Endothelial cell (in vitro differentiated cells): Measurements from ENCODE around the gene SEC16B. TPM values are rescaled to one million over a fixed set of nuclear protein-coding genes. Genes with fewer than 3 reads are reported as not detected.

ENCODE experiments used
- DNase-seq: peaks from one replicate; pipeline ENCODE4 v3.0.0; 2021; ENCODE audit warnings: low spot score
- H3K27ac Mint-ChIP-seq: one replicate; pipeline ENCODE4 v1.8.0; 2021; ENCODE audit warnings: mixed read lengths, inconsistent platforms; ENCODE audit not compliant: unreplicated experiment
- H3K27me3 Mint-ChIP-seq: one replicate; pipeline ENCODE4 v1.8.0; 2021; ENCODE audit warnings: mild to moderate bottlenecking, moderate library complexity, mixed read lengths, inconsistent platforms; ENCODE audit not compliant: unreplicated experiment
- H3K36me3 Mint-ChIP-seq: one replicate; pipeline ENCODE4 v1.8.0; 2021; ENCODE audit warnings: mild to moderate bottlenecking, low read depth, mixed read lengths, inconsistent platforms; ENCODE audit not compliant: unreplicated experiment
- H3K4me1 Mint-ChIP-seq: one replicate; pipeline ENCODE4 v1.8.0; 2021; ENCODE audit warnings: mild to moderate bottlenecking, mixed read lengths, inconsistent platforms; ENCODE audit not compliant: unreplicated experiment
- H3K4me3 Mint-ChIP-seq: one replicate; pipeline ENCODE4 v1.8.0; 2021; ENCODE audit warnings: mild to moderate bottlenecking, mixed read lengths, inconsistent platforms; ENCODE audit not compliant: unreplicated experiment
- H3K9me3 Mint-ChIP-seq: one replicate; pipeline ENCODE4 v1.8.0; 2021; ENCODE audit warnings: mixed read lengths, inconsistent platforms; ENCODE audit not compliant: unreplicated experiment
- CTCF ChIP-seq: fragments of 200-600 bp; sonication (generic); IDR thresholded peaks from one replicate; pipeline ENCODE4 v1.5.0; 2021; ENCODE audit warnings: antibody characterized with exemption; ENCODE audit not compliant: unreplicated experiment
- total RNA-seq: library from RNA; stranded (reverse); fragmentation: NEBNext Ultra II Directional; extraction: Animal tissue kit (Norgen Biotek cat#: 25700); gene quantifications from one replicate; pipeline ENCODE4 v1.2.1, GENCODE V29; 2021; ENCODE audit not compliant: unreplicated experiment

SEC16B gene
- total RNA-seq, 1 donor from 2014 or later, result 0.49 TPM

GRCh38 chr1:177969109-177969508 is 749 bp downstream of the SEC16B start:
- H3K4me3 Mint-ChIP-seq, result no peak overlapping the region
- no peak for DNase-seq
- H3K9me3 Mint-ChIP-seq, result no peaks in the 10 kb centered on the region
- no peak for TF ChIP-seq CTCF
- no peaks in the 10 kb centered on the region for H3K36me3 Mint-ChIP-seq
- H3K4me1 Mint-ChIP-seq, result no peaks in the 10 kb centered on the region
- peaks cover 2% of the 10 kb centered on the region for H3K27me3 Mint-ChIP-seq
- H3K27ac Mint-ChIP-seq, result no peak overlapping the region

- peaks cover 2% of the 10 kb centered on the region for H3K27me3 Mint-ChIP-seq
- no peak overlapping the region for H3K4me3 Mint-ChIP-seq
Observed at GRCh38 chr1:177966199-177966598, 3.7 kb downstream of the SEC16B start.

GRCh38 chr1:177965293-177965692 is 4.6 kb downstream of the SEC16B start:
- peaks cover 2% of the 10 kb centered on the region for H3K27me3 Mint-ChIP-seq
- H3K4me1 Mint-ChIP-seq, result no peaks in the 10 kb centered on the region
- no peaks in the 10 kb centered on the region for H3K9me3 Mint-ChIP-seq
- DNase-seq, result no peak
- no peak overlapping the region for H3K4me3 Mint-ChIP-seq
- H3K27ac Mint-ChIP-seq, result no peak overlapping the region
- no peak for TF ChIP-seq CTCF
- H3K36me3 Mint-ChIP-seq, result no peaks in the 10 kb centered on the region

More at GRCh38 chr1:177966199-177966598, 3.7 kb downstream of the SEC16B start:
- TF ChIP-seq CTCF, result no peak
- Mint-ChIP-seq H3K36me3 (no peaks in the 10 kb centered on the region), H3K9me3 (no peaks in the 10 kb centered on the region), H3K4me1 (no peaks in the 10 kb centered on the region), H3K27ac (no peak overlapping the region)
- no peak for DNase-seq

- Mint-ChIP-seq H3K4me1 (no peaks in the 10 kb centered on the region), H3K4me3 (no peak overlapping the region), H3K27ac (no peak overlapping the region), H3K27me3 (peaks cover 2% of the 10 kb centered on the region), H3K36me3 (no peaks in the 10 kb centered on the region), H3K9me3 (no peaks in the 10 kb centered on the region)
- DNase-seq, result no peak
- TF ChIP-seq CTCF, result no peak
Observed at GRCh38 chr1:177964336-177964735, 5.5 kb downstream of the SEC16B start.

- Mint-ChIP-seq H3K27ac (no peak overlapping the region), H3K4me1 (no peaks in the 10 kb centered on the region), H3K4me3 (no peak overlapping the region), H3K27me3 (no peaks in the 10 kb centered on the region), H3K9me3 (no peaks in the 10 kb centered on the region), H3K36me3 (no peaks in the 10 kb centered on the region)
- TF ChIP-seq CTCF, result no peak
- no peak for DNase-seq
Observed at GRCh38 chr1:177960939-177961622, 8.8 kb downstream of the SEC16B start.
